Vagina (tissue), 2 donors: ENCODE results near the gene LBP.

Source experiments
- POLR2A ChIP-seq, 2 donors: fragments of 450-650 bp; IDR thresholded peaks; one replicate each; pipeline ENCODE4 v1.6.1; 2017; ENCODE audit warnings: antibody characterized with exemption in 2 of 2, mild to moderate bottlenecking in 2 of 2, moderate library complexity in 2 of 2
- POLR2AphosphoS5 ChIP-seq, 2 donors: sonication (generic); formaldehyde crosslinking; IDR thresholded peaks; one replicate each; pipeline ENCODE4 v1.9.0; 2017; ENCODE audit warnings: antibody characterized with exemption in 2 of 2, mild to moderate bottlenecking in 2 of 2, low read depth in 1 of 2; ENCODE audit not compliant: insufficient read depth in 1 of 2
- TF ChIP-seq, protein P1 (sequence below), 3 experiments: fragments of 450-650 bp in 2 of 3; fragments of 200-600 bp in 1 of 3; sonication (generic) in 1 of 3; IDR thresholded peaks; one replicate each; pipeline ENCODE4 v1.5.1; 2017 to 2019; ENCODE audit warnings: antibody characterized with exemption in 3 of 3, mild to moderate bottlenecking in 2 of 3, moderate library complexity in 2 of 3

DNA sequence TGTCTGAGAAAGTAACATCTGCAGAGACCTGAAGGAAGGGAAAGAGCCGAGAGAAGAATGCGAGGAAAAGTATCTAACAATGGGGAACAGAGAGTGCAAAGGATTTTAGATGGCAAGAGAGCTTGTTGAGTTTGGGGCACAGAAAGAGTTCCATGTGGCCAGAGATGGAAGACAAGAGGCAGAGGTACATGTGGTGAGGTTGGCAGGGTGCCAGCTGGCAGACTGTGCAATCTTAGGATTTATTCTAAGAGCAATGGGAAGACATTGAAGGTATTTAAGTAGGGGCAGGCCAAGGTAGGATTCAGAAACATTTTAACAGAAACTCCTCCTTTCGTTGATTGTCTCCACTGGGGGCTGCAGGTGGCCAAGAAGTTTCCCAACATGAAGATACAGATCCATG, 20.4 kb upstream of the LBP start:
- TF ChIP-seq, protein P1, sequence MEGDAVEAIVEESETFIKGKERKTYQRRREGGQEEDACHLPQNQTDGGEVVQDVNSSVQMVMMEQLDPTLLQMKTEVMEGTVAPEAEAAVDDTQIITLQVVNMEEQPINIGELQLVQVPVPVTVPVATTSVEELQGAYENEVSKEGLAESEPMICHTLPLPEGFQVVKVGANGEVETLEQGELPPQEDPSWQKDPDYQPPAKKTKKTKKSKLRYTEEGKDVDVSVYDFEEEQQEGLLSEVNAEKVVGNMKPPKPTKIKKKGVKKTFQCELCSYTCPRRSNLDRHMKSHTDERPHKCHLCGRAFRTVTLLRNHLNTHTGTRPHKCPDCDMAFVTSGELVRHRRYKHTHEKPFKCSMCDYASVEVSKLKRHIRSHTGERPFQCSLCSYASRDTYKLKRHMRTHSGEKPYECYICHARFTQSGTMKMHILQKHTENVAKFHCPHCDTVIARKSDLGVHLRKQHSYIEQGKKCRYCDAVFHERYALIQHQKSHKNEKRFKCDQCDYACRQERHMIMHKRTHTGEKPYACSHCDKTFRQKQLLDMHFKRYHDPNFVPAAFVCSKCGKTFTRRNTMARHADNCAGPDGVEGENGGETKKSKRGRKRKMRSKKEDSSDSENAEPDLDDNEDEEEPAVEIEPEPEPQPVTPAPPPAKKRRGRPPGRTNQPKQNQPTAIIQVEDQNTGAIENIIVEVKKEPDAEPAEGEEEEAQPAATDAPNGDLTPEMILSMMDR (IDR thresholded peaks at IDR 0.05) = no peak
- TF ChIP-seq POLR2A (IDR thresholded peaks at IDR 0.05) = no peak
- TF ChIP-seq POLR2AphosphoS5 (IDR thresholded peaks at IDR 0.05; ENCODE audit: insufficient read depth in 1 of 2, low read depth in 1 of 2) = no peak
